VCaP (cell line): ENCODE data around the gene CSNK1E.

Experiments used
- H3K27ac ChIP-seq: fragments of 450-650 bp; 2 replicates; pipeline ENCODE4 v1.5.1; 2017
- CTCF ChIP-seq: fragments of 450-650 bp; conservative IDR thresholded peaks from 2 replicates; pipeline ENCODE4 v1.5.1; 2017; ENCODE audit warnings: mild to moderate bottlenecking, moderate library complexity

CSNK1E gene

GRCh38 chr22:38313384-38313955 lies 3.8 kb downstream of the CSNK1E start:
- no peak for TF ChIP-seq CTCF
- 0 out of 2 replicates have a peak overlapping the region, but pooled peaks have one; percentile 94 for H3K27ac ChIP-seq

- no peak for TF ChIP-seq CTCF
- H3K27ac ChIP-seq: no peak overlapping the region
These were observed 4.9 kb downstream of the CSNK1E start for GRCh38 chr22:38312261-38312800.

GRCh38 chr22:38311323-38311620 lies 6.0 kb downstream of the CSNK1E start:
- no peak for TF ChIP-seq CTCF
- H3K27ac ChIP-seq: no peak overlapping the region

GRCh38 chr22:38310518-38311322 lies 6.5 kb downstream of the CSNK1E start:
- TF ChIP-seq CTCF: no peak
- H3K27ac ChIP-seq: no peak overlapping the region

GRCh38 chr22:38309614-38310517 lies 7.4 kb downstream of the CSNK1E start:
- H3K27ac ChIP-seq: no peak overlapping the region
- no peak for TF ChIP-seq CTCF

GRCh38 chr22:38308791-38309498 lies 8.3 kb downstream of the CSNK1E start:
- H3K27ac ChIP-seq: no peak overlapping the region
- TF ChIP-seq CTCF: no peak
